Astrocyte (in vitro differentiated cells and primary cell): ENCODE data around the gene TMEM238.

ENCODE experiments used
- EZH2 ChIP-seq: IDR thresholded peaks from 2 replicates; pipeline ENCODE4 v1.6.1; 2012; ENCODE audit warnings: mild to moderate bottlenecking, low read length, inconsistent platforms; ENCODE audit not compliant: insufficient read depth
- TF ChIP-seq, protein P1 (sequence below): IDR thresholded peaks from 2 replicates; pipeline ENCODE4 v1.5.1; 2011; ENCODE audit warnings: low read depth, mild to moderate bottlenecking, inconsistent platforms, low read length, moderate library complexity; ENCODE audit not compliant: insufficient read depth

- TF ChIP-seq, protein P1, sequence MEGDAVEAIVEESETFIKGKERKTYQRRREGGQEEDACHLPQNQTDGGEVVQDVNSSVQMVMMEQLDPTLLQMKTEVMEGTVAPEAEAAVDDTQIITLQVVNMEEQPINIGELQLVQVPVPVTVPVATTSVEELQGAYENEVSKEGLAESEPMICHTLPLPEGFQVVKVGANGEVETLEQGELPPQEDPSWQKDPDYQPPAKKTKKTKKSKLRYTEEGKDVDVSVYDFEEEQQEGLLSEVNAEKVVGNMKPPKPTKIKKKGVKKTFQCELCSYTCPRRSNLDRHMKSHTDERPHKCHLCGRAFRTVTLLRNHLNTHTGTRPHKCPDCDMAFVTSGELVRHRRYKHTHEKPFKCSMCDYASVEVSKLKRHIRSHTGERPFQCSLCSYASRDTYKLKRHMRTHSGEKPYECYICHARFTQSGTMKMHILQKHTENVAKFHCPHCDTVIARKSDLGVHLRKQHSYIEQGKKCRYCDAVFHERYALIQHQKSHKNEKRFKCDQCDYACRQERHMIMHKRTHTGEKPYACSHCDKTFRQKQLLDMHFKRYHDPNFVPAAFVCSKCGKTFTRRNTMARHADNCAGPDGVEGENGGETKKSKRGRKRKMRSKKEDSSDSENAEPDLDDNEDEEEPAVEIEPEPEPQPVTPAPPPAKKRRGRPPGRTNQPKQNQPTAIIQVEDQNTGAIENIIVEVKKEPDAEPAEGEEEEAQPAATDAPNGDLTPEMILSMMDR: no peak
- no peak for TF ChIP-seq EZH2
These were observed 14.3 kb downstream of the TMEM238 start for GRCh38 chr19:55369653-55370304.
